ENCODE results near the gene ZFYVE26. TPM values are rescaled to one million over a fixed set of nuclear protein-coding genes. Genes with fewer than 3 reads are reported as not detected.

ZFYVE26 gene
- polyA plus RNA-seq, 3 donors = 1.0 to 17.6 (median 2.3) TPM

DNA sequence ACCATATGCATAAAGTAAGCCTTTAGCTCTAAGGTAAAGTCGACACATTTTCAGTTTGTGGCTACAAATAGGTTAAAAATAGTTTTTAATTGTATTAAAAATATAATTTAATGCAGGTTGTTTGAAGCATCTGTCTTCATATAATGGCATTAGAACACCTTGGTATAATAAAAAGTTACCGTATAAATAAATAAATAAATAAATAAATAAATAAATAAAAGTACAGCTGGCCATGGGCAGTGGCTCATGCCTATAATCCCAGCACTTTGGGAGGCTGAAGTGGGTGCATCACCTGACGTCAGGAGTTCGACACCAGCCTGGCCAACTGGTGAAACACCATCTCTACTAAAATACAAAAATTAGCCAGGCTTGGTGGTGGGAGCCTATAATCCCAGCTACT is 15.6 kb downstream of the ZFYVE26 start:
- Mint-ChIP-seq H3K4me1 (no peaks in the 10 kb centered on the region), H3K27me3 (ENCODE audit: low read depth in 3 of 3) (no peaks in the 10 kb centered on the region), H3K36me3 (peaks cover 81 to 93% of the 10 kb centered on the region in 2 donors), H3K9me3 (no peaks in the 10 kb centered on the region), H3K27ac (no peak overlapping the region), H3K4me3 (no peak overlapping the region)
- Histone ChIP-seq H3K4me2 (replicated peaks; ENCODE audit: extremely low read depth, low read length, poor library complexity, severe bottlenecking) (no peak overlapping the region), H3K4me3 (replicated peaks in 1 of 3; ENCODE audit: low read depth in 2 of 3, low read length in 3 of 3) (no peak overlapping the region), H3K36me3 (replicated peaks in 1 of 2; ENCODE audit: control insufficient read depth in 1 of 2, insufficient read depth in 2 of 2, low read length in 2 of 2) (peaks cover 90 to 98% of the 10 kb centered on the region in 2 donors), H3K9me3 (replicated peaks in 1 of 2; ENCODE audit: control insufficient read depth in 1 of 2, insufficient read depth in 1 of 2, low read length in 2 of 2) (no peaks in the 10 kb centered on the region), H2AFZ (ENCODE audit: insufficient read depth, low read depth, low read length, poor library complexity, severe bottlenecking) (no peak overlapping the region), H3K27me3 (ENCODE audit: control insufficient read depth in 2 of 2, insufficient read depth in 2 of 2, low read length in 2 of 2) (no peaks in the 10 kb centered on the region), H3K4me1 (ENCODE audit: control insufficient read depth in 1 of 2, insufficient read depth in 2 of 2, low read length in 2 of 2) (no peaks in the 10 kb centered on the region), H3K79me2 (ENCODE audit: insufficient read depth, low read length) (no peaks in the 10 kb centered on the region), H3K9ac (ENCODE audit: insufficient read depth, low read length, poor library complexity, severe bottlenecking) (no peak overlapping the region), H4K20me1 (ENCODE audit: insufficient read depth, low read length) (no peaks in the 10 kb centered on the region), H3K27ac (ENCODE audit: low read depth in 1 of 2, low read length in 2 of 2) (no peak overlapping the region)
- intact Hi-C loops (cut with micrococcal nuclease) = no loop called here
- TF ChIP-seq, protein P1, sequence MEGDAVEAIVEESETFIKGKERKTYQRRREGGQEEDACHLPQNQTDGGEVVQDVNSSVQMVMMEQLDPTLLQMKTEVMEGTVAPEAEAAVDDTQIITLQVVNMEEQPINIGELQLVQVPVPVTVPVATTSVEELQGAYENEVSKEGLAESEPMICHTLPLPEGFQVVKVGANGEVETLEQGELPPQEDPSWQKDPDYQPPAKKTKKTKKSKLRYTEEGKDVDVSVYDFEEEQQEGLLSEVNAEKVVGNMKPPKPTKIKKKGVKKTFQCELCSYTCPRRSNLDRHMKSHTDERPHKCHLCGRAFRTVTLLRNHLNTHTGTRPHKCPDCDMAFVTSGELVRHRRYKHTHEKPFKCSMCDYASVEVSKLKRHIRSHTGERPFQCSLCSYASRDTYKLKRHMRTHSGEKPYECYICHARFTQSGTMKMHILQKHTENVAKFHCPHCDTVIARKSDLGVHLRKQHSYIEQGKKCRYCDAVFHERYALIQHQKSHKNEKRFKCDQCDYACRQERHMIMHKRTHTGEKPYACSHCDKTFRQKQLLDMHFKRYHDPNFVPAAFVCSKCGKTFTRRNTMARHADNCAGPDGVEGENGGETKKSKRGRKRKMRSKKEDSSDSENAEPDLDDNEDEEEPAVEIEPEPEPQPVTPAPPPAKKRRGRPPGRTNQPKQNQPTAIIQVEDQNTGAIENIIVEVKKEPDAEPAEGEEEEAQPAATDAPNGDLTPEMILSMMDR (IDR thresholded peaks at IDR 0.05) = no peak
- no CpG with 5 or more reads among the region's 4 CpGs for WGBS (ENCODE audit: insufficient coverage)
- DNase-seq = no peak

DNA sequence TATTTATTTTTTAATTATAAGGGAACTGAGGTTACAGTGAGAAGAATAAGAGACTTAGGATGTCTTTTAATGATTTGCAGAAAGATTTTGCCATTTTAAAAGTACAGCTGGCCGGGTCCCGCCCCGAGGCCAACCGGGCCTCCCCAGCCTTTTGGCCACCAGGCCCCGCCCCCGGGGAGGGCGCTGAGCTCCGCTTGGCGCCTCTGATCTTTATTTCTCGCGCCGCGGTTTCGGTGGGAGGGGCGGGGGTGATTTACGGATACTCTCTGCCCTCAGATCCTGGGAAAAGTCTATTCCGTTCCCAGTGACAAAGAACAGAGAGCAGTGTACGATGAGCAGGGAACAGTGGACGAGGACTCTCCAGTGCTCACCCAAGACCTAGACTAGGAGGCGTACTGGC is 17.7 kb downstream of the ZFYVE26 start:
- TF ChIP-seq, protein P1 (IDR thresholded peaks at IDR 0.05) = no peak
- Histone ChIP-seq H3K4me2 (replicated peaks; ENCODE audit: extremely low read depth, low read length, poor library complexity, severe bottlenecking) (no peak overlapping the region), H3K9ac (ENCODE audit: insufficient read depth, low read length, poor library complexity, severe bottlenecking) (no peak overlapping the region), H4K20me1 (ENCODE audit: insufficient read depth, low read length) (no peaks in the 10 kb centered on the region), H3K27me3 (ENCODE audit: control insufficient read depth in 2 of 2, insufficient read depth in 2 of 2, low read length in 2 of 2) (no peaks in the 10 kb centered on the region), H3K79me2 (ENCODE audit: insufficient read depth, low read length) (no peaks in the 10 kb centered on the region), H3K9me3 (replicated peaks in 1 of 2; ENCODE audit: control insufficient read depth in 1 of 2, insufficient read depth in 1 of 2, low read length in 2 of 2) (no peaks in the 10 kb centered on the region), H3K27ac (ENCODE audit: low read depth in 1 of 2, low read length in 2 of 2) (no peak overlapping the region), H3K4me1 (ENCODE audit: control insufficient read depth in 1 of 2, insufficient read depth in 2 of 2, low read length in 2 of 2) (no peaks in the 10 kb centered on the region), H3K36me3 (replicated peaks in 1 of 2; ENCODE audit: control insufficient read depth in 1 of 2, insufficient read depth in 2 of 2, low read length in 2 of 2) (peaks cover 92 to 98% of the 10 kb centered on the region in 2 donors), H3K4me3 (replicated peaks in 1 of 3; ENCODE audit: low read depth in 2 of 3, low read length in 3 of 3) (no peak overlapping the region), H2AFZ (ENCODE audit: insufficient read depth, low read depth, low read length, poor library complexity, severe bottlenecking) (no peak overlapping the region)
- H3K27ac Mint-ChIP-seq = no peak overlapping the region
- WGBS (ENCODE audit: insufficient coverage) = 91% methylated on average over 20 of the region's 20 CpGs
- peaks cover 81 to 93% of the 10 kb centered on the region in 2 donors for H3K36me3 Mint-ChIP-seq
- H3K4me3 Mint-ChIP-seq = no peak overlapping the region
- no peaks in the 10 kb centered on the region for H3K27me3 Mint-ChIP-seq (ENCODE audit: low read depth in 3 of 3)
- no peak for DNase-seq
- H3K9me3 Mint-ChIP-seq = no peaks in the 10 kb centered on the region
- H3K4me1 Mint-ChIP-seq = no peaks in the 10 kb centered on the region
- intact Hi-C loops (cut with micrococcal nuclease) = no loop called here

Data from CD14-positive monocyte (primary cell).